Daoy (cell line): ENCODE results near the gene FNDC10. TPM values are rescaled to one million over a fixed set of nuclear protein-coding genes. Genes with fewer than 3 reads are reported as not detected.
"Not testable (repeated sequence)": the region's sequence is repeated elsewhere in the genome, so short reads cannot be mapped to it uniquely, and the experiment has no call there.

ENCODE experiments used
- DNase-seq: peaks from one replicate; pipeline ENCODE4 v3.0.0-alpha.2; 2015; ENCODE audit warnings: low read depth
- total RNA-seq: library from RNA; depleted of rRNA; stranded (reverse); fragments of >200 nt; shearing (Covaris generic); gene quantifications from 2 replicates; pipeline ENCODE4 v1.2.3, GENCODE V29; 2014

FNDC10 gene
- total RNA-seq, 1 experiment from 2014 or later, result 1.8 TPM

DNA sequence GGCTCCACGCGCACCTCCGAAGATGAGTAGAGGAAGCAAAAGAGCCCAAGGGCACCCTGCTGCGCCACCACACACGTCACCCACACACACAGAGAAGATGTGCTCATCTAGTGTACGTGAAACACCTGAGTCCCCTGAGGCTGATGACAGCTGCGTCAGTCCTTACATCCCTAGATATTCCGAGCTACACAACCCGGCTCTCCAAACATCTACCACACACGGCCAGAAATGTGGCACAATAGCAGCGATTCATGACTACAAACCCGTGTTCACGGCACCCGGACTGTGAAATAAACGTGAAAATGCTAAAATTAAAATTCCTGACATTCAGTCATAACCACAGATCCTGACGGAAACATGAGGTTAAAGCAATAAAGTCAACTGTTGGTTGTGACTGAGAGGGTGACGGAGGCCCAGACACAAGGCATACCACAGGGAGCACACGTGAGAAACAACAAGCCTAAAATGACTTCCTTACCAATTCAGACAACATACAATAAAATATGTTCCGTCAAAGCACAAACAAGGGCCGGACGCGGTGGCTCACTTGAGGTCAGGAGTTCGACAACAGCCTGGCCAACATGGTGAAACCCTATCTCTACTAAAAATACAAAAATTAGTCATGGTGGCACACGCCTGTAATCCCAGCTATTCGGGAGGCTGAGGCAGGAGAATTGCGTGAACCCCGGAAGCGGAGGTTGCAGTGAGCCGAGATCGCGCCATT lies 32.6 kb downstream of the FNDC10 start:
- DNase-seq, result no peak

DNA sequence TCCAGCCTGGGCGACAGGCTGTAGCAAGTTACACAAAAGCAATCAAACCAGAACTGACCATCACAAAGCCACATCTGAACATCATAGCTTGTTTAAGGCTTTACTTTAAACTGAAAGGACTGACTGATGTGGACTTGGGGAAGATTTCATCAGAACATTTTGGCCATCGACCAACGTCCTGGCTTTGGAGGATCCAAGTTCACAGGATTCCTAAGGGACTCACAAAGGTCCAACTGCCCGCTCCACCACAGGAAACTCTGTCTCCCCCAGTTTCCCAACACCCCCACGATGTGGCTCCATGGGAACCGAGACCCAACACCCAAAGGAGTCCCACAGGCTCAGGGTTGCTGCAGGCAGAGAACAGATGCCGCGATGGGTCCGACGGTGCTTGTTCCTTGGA lies 34.6 kb downstream of the FNDC10 start:
- no peak for DNase-seq

DNA sequence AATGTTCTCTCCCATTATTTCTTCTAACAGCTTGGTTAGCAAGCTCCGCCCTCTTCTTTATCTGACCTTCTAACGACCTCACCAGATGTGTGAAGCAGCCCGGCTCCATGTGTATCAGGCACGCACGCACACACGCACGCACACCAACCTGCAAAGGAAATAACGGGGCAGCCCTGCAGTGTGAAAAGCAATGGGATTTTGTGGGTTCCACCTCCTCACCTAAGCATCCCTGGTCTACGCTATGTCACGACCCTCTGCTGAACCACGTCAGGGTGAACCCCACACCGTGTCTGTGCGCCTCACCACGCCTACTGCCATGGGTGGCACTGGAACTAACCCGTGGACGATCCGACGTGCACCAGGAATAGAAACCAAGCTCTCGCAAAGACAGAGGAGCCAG lies 35.7 kb downstream of the FNDC10 start:
- DNase-seq, result no peak

DNA sequence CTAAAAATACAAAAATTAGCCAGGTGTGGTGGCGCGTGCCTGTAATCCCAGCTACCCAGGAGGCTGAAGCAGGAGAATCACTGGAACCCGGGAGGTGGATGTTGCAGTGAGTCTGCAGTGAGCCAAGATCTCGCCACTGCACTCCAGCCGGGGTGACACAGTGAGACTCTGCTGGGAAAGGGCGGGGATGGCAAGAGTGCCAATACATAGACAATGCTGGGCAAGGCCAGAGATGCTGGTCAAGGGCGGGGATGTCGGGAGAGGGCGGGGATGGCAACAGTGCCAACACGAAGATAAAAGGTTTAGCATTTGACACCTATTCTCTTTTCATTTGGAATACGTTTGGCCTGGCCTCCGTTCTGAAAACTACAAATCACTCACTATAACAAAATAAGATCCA lies 36.2 kb downstream of the FNDC10 start:
- no peak for DNase-seq

DNA sequence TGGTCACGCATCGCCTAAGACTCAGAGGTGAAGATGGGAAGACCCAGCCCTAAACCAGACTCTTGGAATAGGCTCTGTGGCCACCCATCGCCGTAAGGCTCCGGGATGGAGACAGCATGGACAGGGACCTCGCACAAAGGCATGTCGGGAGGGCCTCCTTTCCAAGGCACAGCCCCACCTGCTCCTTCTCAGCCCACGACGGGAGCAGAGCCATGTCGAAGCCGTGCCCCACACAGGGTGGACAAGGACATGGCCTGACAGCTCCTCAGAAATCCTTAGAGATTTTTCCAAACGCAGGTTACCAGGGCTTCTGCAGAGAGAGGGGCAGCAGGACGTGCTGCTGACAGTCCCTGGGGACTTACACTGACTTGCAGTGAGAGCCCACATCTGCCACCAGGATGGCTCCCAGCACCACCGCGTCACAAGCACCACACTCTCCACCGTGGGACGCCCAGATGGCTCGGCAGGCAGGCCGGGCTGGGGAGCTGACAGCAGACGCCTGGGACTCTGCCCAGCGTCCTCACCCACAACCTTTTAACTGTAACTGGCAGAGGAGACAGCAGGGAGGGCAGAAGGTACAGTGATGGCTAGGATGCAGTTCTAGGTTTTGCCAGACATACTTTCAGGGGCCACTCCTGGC lies 37.3 kb downstream of the FNDC10 start:
- no peak for DNase-seq

DNA sequence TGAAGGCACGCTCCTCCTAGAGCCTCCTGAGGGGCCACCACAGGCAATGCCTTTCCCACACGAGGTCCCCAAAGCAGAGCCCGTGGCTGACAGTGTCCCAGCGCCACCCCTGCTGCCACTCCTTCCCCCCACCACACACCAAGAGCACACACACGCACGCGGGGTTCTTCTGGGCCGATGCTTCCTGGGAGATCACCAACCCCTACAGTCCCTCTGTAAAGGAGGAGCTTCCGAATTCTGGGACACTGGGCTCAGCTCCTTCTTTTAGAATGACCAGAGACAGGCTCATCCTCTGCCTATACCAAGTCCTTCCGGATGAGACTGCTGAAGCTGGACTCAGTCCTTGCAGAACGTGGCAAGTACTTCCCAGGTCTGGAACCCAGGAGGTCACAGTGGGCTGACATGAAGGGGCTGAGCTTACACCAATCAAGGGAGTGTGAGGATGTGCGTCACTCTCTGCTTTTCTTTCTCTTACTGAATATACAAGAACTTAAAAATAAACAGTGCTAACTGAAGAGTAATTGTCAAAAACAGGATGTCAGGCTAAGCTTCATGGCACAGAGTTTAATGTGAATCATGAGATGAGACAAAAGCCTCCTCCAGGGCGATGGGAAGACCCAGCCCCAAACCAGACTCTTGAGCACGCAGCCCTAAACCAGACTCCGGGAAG lies 38.0 kb downstream of the FNDC10 start:
- no peak for DNase-seq

DNA sequence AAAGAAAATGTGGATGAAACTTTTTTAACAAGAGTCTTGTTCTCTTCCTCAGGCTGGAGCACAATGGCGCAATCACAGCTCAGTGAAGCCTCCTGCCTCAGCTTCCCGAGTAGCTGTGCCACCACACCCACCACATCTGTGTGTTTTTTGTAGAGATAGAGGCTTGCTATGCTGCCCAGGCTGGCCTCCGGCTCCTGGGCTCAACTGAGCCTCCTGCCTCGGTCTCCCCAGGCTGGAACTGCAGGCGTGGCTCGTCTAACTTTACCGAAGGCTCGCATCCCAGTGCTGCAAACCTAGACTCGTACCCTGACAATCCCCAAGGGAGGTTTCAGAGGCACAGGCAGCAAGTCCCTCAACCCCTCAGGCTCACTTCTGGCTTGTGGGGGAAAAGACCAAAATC lies 39.8 kb downstream of the FNDC10 start:
- no peak for DNase-seq

DNA sequence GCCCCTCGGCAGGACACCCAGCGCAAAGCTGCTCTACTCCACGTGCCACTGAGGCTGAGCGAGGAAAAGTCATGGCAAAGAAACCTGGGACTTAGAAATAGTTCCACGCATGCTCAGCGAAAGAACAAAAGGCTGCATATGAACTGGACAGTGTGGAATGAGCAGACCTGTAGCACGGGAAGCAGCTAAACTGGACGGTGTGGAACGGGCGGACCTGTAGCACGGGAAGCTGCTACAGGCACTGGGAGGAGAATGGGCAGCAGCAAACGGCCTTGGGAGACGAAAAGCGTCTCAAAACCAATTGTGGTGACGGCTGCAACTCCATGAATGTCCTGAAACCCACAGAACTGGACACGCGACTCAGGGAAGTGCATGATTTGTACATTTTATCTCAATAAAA lies 40.9 kb downstream of the FNDC10 start:
- DNase-seq, result no peak

DNA sequence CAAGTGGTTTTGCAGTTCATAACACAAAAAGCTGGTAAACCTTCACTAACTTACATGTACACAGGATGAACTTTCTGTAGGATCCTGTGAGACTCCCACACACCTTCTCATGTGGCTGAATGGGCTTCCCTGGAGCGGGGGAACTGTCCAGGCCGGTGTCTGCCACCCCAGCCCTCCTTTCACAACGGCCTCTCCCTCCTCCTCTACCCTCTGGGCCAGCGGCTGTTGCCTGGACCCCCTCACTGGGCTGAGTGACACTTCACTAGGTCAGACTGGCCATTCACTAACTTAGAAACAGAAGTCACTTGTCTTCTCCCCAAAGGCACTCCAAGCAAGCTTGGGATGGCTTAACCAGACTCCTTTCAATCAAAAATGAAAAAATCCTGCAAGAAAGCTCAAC lies 41.3 kb downstream of the FNDC10 start:
- DNase-seq, result no peak

DNA sequence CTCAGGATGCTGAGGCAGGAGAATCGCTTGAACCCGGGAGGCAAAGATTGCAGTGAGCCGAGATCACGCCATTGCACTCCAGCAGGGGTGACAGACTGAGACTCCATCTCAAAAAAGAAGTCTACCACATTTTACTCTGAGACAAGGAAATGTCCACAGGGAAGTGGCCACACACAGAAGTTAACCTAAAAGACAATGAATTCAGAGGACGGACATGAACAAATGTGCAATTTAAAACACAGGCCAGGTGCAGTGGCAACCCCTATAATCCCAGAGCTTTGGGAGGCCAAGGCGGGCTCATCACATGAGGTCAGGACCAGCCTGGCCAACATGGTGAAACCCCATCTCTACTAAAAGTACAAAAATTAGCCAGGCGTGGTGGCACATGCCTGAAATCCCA lies 42.2 kb downstream of the FNDC10 start:
- DNase-seq, result not testable (repeated sequence)

DNA sequence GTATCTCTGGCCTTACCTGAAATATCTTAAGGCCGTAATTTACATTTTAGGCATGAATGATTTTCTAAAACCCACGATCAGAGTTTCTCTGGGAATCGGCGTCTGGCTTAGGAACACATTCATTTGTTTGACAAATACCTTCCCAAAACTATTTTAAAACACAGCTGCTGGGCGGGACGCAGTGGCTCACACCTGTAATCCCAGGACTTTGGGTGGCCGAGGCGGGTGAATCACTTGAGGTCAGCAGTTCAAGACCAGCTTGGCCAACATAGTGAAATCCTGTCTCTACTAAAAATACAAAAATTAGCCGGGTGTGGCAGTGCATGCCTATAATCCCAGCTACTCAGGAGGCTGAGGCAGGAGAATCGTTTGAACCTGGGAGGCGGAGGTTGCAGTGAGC lies 43.0 kb downstream of the FNDC10 start:
- not testable (repeated sequence) for DNase-seq

DNA sequence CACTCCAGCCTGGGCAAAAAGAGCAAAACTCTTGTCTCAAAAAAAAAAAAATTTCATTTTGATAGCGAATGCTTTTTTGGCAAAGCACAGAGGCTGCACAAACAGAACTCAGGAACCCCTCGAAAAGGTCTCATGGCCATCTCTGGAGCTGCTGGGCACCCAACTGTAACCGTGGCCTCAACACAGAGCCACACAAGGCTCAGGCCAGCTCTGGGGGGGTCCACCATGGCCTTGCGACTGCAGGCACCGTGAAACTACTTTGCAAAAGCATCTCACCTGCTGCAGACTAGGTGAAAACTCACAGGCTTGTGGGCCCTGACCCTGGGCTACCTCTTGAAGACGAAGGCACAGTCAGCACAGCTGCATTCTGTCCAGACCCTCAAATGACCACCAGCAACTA lies 43.4 kb downstream of the FNDC10 start:
- DNase-seq, result no peak

DNA sequence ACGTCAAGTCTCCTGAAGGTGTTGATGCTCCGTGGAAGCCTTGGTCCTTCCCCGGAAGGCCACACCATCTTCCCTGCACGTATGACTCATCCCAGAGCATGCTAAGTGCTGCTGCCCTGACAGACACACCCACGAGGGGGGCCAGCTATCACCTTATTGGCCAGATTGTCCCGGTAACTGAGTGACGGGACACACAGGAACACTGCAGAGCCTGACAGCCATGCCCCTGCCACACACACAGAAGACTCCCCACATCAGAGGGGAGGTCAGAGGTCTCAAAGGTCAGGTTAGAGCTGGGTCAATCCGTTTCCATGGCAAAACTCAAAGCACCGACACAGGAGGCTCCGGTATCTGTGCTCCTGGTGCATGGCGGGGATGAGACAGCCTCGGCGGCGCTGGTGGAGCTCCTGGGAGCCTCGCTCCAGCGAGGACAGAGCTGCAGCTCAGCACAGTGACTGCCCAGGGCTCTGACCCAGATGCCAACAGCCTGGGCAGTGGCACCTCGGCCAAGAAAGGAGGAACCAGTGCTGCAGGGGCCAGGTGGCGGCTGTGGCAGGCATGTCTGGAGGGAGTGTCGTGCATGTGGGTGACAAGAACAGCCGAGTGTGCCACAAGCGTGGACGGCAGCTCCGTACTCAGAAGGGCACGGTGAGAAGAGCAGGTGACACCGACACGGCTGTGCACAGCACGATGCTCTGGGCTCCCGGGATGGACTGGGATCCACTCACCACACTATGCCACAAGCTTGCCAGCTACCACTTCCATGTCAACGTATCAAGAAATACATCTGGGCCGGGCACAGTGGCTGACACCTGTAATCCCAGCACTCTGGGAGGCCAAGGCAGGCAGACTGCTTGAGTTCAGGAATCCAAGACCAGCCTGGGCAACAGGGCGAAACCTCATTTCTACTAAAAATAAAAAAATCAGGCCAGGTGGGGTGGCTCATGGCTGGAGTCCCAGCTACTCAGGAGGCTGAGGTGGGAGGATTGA lies 44.7 kb downstream of the FNDC10 start:
- peak; percentile 84 for DNase-seq

DNA sequence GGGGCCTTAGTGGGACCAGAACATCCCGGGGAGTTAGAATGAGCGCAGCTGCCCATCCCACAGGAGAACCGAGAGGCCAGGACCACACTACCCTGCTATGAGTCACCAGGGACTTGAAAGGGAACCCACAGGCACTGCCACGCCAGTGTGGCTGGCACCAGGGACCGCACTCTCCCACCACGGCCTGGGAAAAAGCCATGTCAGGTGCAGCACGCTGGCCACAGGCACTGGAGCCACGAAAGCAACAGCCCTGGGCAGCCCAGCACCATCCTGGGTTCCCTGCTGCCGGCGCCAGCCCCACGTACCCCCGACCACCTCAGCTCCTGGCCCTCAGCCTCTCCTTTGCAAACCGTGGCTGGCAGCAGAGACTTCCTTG lies 45.4 kb downstream of the FNDC10 start:
- peak; percentile 36 for DNase-seq

DNA sequence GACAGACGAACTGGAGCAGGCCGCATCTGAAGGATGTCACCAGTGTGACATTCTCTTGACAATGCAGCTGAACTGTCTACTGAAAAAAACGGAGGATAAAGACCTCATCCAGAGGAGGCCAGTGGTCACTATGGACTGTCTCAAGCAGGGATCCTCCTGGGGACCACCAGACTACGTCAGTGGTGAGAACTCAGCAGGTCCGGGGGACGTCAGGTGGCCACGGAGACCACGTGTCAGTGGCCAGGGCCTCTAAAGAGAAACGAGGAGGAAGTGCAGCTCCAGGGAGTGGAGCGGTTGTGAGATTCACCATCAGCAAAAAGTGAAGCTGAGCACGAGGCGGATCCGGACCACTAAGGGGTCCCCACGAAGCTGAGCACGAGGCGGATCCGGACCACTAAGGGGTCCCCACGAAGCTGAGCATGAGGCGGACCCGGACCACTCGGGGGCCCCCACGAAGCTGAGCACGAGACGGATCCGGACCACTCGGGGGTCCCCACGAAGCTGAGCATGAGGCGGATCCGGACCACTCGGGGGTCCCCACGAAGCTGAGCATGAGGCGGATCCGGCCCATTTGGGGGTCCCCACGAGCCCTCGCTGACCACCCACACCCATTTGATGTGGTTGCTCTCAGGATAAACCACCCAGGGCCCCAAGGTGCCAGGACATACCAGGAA lies 46.0 kb downstream of the FNDC10 start:
- no peak for DNase-seq

DNA sequence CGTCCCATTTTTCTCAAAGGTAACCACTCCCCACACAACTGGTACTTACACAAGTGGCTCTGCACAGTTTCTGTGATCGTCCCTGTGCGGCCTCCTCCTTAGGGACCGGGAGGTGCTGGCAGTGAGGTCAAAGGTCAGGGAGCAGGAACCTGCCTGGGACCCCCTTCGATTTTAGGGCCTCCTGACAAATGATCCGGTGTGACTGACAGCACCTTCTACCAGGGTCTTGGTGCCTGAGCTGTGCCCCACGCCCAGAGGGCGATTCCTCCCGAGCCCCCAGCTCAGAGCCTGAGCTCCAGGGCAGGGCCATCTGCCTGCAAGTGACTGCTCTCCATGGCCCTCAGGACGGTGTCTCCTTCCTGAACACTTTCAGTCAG lies 47.7 kb downstream of the FNDC10 start:
- DNase-seq, result no peak

DNA sequence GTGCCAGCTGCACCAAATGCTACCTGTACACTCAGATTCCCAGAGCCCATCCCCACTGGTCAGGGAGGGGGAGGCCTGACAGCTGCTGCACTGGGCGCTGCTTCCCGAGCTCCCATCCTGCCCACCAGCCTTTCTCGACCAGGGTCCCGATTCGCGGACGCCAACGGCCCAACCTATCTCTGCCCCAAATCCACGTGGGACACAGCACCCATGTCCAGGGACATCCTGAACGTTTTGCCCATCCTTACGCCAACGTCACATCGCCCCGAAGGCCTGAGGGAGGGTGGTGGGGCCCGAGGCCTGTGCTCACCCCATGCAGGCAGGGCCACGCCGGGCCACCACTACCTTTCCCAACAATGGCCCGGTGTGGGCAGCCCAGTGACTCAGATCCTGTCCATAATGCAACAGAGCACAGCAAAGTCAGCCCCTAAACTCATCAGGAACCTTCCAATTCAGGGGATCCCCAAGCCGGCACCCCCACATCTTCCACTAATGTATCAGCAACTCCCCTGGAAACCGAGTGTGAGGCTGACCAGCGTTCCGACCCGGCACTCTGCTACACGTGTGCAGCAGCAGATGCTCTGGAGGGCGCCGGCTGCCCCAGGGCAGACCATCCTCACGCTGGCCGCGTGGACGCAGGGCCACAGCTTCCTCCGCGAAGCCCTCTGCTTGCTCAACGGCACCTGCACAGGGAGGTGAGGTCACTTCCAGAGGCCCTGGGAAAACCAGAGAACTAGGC lies 48.2 kb downstream of the FNDC10 start:
- no peak for DNase-seq

DNA sequence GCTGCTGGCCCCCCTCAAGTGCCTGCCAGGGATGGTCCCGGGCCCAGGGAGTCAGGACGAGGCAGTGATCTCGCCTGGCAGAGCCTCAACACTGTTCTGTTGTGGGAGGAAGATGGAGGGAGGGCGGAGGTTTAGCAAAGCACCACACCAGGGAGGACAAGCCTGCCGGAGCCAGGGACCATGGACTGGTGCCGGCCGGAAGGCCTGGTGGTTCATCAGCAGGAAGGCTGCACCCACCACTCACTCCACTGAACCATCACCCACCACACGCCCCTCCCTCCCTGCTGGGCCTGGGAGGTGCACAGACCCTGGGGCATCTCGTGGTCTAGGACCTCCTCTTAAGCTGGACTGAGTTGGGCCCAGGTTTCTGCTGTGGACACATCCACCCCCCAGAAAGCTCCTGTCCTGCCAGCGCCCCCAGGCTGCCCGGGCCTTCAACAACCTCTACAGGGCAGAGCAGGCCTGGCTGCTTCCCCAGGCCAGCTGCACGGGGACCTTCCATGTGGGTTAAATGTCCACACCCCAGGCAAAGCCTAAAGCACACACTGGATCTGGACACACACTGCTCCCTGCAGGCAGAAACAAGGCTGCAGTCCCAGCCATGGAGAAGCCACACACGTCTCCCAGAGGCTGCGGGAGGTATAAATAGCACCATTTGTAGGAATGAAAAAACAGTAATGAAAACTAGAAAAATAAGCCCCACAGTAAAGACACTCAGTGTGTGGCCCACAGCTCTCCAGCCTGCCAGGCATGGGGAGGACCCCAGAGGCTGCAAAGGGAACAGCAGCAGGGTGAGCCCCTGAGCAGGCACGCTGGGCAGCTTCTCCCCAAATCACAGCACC lies 49.1 kb downstream of the FNDC10 start:
- no peak for DNase-seq

DNA sequence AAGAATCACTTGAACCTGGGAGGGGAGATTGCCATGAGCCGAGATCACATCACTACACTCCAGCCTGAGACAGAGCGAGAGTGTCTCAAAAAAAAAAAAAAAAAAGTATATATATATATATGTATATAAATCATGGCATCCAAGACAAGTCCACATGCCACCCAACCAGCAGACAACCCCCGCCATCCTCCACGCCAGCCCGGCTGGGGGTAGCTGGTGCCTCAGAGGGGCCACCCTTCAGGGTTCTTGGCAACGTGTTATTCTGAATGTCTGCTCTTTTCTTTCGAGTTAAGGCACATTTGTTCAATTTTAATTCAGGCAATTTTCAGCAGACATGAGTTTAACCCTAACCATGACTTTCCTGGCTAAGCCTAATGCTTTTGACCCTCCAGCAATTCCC lies 49.8 kb downstream of the FNDC10 start:
- DNase-seq, result no peak

DNA sequence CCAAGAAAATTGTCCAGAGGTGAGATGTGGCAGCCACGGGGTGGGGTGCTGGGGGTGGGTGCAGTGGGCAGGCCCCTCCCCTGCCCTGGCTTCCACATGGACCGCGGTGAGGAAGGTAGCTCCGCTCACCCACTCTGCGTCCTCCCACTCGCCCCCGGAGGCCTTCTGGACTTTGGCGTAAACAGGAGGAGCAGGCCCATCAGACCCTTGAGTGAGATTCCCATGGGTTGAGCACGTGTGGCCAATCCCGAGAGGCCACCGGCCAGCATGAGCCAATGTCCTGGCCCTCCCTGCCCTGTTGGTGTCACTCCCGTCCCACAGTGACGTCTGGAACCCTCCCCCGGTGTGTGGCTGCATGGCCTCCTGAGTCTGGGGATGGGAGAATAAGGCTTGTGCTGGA lies 51.3 kb downstream of the FNDC10 start:
- DNase-seq, result no peak
